ENCODE results near the gene MAPK10.

- TF ChIP-seq CTCF (IDR thresholded peaks at IDR 0.05) (no peak), EP300 (IDR thresholded peaks at IDR 0.05) (no peak), POLR2A (IDR thresholded peaks at IDR 0.05; ENCODE audit: low read depth) (no peak), POLR2AphosphoS5 (IDR thresholded peaks at IDR 0.05) (no peak)
Measured at GRCh38 chr4:85979276-85979675, 380.6 kb downstream of the MAPK10 start.
